GM19324 (cell line): ENCODE data around the gene VPS13C.

Experiments
- ATAC-seq: cut with Tn5 transposase; IDR thresholded peaks from one replicate; pipeline ENCODE4 v1.9.1; 2021; ENCODE audit warnings: mild to moderate bottlenecking, moderate library complexity; ENCODE audit not compliant: unreplicated experiment, low FRiP score

VPS13C gene

DNA sequence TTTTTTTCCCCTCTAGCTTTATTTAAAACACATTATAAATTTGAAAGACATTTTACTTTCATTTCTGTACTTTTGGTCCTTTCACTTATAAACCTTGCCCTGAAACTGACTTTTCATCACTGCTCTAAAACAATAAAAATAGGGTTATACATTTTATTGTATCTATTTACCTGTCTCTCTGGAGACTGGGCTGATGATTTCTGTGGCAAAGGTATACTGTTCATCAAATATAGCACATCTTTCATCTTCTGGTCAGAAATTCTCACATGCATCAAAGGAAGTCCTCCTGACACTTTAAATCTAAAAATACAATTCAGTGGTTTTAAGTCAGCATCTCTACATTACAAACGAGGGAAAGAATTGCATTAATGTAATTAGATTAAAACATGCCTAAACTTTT lies 86.1 kb downstream of the VPS13C start:
- ATAC-seq = no peak

DNA sequence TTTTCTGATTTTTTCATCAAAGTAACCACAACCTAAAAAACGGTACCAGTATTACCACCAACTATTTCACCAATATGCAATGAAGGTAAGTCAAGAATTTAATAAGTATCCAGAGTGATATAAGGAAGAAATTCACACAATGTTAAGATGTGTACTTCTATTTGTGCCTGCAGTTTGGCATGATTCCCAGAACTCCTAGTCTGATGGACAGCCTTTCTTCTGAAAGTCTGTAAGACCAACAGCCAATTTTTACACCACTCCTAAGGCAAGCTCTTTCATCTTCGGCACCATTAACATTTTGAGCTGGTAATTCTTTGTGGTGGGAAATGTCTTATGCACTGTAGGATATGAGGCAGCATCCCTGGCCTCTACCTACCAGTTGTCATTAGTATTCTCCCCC lies 108.3 kb downstream of the VPS13C start:
- ATAC-seq = no peak

DNA sequence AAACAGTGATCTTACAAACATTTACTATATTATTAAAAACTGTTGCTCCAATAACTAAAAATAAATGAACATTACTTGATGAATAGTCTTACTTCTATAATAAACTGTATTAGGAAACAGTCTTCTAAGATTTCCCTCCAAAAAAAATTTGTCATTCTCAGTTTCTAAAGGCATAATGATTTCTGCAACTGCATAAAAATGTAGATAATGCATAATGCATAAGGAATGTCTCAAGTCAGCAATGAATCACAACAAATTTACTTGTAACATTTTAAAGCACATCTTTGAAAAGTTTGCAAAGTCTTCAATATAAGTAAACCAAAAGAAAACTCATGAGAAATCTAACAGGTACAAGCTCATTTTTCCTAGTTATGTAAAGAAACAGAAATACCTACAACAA lies 113.5 kb downstream of the VPS13C start:
- ATAC-seq = no peak

DNA sequence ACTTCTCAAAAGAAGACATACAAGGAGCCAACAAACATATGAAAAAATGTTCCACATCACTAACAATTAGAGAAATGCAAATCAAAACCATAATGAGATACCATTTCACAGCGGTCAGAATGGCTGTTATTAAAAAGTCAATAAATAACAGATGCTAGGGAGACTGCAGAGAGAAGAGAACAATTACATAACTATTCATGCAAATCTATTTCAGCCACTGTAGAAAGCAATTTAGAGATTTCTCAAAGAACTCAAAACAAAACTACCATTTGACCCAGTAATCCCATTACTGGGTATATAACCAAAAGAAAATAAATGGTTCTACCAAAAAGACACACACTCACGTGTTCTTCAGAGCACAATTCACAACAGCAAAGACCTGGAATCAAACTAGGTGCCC lies 116.3 kb downstream of the VPS13C start:
- no peak for ATAC-seq

DNA sequence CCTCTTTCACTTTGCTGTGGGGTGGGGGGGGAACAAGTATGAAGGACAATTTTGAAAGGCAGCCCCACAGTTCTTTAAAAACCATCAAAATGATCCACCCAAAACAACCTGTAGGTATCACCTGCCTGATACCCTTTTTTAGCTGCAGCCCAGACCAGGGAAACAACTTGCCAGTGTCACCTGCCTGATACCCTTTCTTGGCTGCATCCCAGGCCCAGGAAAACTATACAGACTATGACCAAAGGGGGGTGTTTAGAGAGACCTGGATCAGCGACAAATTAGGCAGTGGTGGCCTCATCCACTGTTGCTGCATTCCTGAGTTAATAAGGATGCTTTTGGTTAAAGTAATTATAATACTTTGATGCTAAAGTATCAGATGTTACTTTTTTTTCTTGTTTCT lies 122.0 kb downstream of the VPS13C start:
- ATAC-seq = no peak

DNA sequence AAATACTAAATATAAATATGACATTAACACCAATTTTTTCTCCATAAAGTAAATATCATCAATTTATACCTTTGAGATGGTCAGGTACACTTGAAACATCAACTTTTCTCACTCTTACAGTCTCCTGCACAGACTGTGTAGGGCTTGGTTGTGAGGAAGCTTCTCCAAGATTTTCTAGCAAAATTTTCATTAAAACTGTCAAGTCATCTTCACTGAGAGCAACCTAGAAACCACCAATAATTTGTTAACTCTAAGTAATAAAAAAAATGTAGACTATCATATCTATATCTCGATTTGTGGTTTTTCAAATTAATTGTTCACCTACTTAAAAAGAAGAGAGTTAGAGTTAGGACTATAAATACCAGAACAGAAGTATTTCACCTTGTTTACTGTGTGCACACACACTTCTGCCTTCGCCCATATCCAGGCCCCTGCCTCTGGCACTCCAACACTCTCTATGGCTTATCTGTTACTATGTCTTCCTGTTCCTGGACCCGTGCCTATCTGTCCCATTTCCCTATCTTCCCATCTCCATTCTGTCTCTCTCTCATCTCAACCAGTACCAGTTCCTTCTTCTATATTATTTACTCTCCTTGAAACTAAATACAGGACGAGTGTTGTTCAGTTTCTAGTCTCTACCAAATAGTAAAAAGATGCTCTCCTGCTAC lies 123.6 kb downstream of the VPS13C start:
- ATAC-seq = no peak

DNA sequence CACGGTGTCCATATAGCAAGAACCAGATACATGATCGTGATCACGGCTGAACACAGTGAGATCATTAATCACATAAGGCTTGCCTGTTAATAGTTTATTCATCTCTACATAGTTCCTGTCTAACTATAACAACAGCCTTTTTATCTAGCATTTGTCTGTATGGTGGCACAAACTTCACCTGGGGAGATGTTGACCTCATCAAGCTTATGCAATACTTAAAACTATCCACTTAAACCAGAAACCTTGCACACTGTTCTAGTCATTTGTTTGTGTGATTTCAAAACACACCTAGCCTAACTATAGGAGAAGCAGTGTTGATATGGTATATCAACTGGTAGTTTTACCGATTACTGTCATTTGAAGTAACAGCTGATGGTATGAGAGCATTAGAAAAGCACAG lies 124.8 kb downstream of the VPS13C start:
- no peak for ATAC-seq

DNA sequence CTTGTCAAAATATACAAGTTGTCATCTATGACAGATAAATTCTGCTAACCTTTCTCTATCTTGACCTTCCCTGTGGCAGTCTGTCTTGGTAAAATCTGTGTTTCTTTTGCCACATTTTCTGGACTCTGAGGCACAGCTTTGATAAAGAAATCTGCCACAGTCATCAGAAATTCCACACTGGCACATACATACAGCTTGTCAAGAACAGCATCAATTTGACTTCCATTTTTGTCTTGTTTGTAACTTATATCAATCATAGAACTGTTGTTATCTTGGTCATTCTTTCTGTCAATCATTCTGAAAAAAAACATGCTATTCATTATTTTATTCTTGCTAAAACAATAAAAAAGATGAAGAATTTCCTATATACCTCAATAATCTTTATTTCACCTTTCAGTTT lies 130.8 kb downstream of the VPS13C start:
- ATAC-seq = no peak

DNA sequence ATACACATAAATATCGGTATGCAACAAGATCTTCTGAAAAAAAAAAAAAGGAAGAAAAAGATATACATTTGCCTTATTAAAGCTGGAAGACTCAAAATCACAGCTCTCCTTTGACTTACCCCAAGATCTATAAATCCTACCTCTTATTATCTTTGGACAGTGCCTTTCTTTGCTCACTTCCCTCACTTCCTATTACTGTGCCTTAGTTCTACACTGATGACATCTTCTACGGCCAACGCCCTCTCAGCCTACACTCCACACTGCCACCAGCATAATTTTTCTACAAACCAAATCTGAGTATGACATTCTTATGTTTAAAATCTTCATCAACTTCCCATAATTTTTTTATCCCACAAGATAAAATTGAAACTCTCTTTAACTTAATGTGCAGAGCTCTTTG lies 137.1 kb downstream of the VPS13C start:
- ATAC-seq = no peak

DNA sequence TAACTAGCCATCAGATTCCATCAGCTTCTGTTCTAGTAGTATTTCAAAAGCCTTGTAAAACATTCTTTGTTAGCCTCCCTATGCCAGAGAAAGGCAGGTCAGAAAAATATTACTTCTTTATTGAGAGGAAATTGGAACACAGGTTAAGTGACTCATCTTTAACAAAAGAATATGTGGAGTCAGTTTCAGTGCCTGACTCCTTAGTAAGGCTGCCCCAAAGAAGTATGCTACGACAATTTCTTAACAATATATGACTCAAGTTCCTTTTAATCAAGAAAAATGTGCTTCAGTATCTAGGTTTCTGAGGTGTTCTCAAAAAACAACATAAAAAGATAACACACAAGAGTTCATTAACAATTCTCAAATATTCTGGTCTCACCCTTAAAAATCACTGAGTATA lies 139.2 kb downstream of the VPS13C start:
- ATAC-seq = no peak

DNA sequence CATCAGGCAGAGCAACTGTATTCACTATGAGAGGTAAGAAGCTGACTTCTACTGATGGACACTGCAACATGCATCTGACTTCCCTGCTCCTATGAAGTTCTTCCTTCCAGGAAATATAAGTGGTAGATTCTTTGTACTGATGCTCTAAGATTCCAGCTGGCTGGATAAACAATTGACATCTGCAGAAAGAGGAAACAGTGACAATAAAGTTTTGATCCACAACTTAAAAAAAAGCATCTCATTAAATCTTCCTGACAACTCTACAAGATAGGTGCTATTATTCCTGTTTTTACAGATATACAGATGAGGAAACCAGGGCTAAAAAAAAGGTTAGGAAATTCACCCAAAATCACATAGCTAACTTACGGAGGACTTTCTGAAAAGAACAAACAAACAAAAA lies 142.8 kb downstream of the VPS13C start:
- no peak for ATAC-seq

DNA sequence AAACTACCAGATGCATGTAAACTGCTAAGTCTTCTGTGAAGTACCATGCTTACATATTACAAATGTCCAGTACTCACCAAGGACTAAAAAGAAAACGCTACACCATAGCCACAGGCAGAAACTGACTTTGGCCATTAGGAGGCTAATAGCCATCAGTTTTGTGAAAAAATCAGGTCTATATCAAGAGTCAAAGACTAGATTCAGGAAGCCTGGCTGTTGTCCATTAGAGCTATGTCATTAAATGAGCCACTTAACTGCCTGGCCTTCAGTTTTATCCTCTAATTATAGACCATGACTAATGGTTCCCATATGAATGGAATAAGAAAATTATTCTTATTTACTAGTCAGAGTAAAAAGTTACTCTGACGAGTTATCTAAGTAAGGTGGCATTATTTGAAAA lies 144.1 kb downstream of the VPS13C start:
- ATAC-seq = no peak

DNA sequence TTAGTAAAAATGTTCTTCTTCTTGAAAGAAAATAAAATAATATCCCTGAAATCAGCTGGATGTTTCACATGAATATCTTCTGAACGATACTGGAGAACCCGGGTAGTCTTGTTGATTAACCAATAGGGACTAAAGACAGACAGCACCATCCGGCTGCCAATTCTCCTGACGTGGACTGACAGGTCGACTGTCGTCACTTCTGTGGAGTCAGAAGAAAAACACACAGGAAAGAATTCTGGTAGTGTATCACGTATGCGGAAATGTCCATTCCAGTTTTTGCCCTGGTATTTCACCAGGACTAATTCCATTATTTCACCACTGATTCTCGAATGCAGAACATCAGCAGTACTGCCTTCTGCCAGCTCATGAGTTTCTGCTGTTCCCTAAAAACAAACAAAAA lies 144.6 kb downstream of the VPS13C start:
- no peak for ATAC-seq

DNA sequence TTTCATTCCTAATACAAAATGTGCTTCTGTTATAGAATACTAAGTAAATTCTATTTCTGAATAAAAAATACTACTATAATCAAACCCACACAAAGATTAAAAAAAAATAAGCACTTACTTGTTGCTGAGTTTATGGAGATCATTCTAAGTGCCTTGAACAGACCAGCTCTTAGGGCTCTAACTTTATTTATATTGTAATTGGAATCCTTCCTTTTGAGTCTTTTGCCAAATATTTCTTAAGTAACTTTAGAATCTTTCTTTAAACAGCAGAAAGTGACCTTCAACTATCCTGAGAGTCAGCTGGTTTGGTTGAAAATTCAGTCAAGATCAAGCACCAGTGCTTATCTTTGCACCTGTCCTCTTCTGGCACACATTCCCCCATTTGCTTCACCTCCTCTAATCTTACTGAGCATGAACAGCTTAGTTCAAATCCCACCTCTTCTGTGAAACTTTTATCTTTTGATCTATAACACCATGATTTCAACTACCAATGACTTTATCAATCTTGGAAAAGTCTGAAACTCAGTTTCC lies 149.3 kb downstream of the VPS13C start:
- no peak for ATAC-seq

DNA sequence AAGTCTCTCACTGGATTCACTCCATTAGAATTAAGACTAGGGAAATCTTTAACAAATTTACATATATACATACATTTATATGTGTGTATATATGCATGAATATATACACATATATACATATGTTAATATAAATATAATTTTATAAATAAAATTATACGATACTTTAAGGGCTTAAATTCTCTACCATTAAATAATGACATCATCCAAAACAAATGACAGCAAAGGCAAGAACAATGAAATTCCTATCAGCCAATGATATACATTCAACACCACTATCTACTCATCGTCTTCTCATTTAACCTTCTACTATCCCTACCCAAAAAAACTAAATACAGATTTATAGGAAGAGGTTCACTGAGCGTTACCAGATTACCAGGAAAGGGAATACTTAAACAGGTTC lies 152.0 kb downstream of the VPS13C start:
- no peak for ATAC-seq

DNA sequence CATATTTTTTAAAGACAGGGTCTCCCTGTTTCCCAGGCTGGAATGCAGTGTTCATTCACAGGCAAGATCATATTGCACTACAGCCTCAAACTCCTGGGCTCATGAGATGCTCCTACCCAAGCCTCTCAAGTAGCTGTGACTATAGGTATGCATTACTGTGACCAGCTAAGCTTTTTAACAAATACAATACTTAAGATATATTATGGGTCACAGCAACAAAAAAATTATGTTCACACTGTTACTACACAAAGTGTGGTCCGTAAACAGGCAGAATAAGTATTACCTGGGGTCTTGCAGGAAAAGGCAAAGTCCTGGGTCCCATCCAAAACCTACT lies 152.5 kb downstream of the VPS13C start:
- ATAC-seq = no peak

DNA sequence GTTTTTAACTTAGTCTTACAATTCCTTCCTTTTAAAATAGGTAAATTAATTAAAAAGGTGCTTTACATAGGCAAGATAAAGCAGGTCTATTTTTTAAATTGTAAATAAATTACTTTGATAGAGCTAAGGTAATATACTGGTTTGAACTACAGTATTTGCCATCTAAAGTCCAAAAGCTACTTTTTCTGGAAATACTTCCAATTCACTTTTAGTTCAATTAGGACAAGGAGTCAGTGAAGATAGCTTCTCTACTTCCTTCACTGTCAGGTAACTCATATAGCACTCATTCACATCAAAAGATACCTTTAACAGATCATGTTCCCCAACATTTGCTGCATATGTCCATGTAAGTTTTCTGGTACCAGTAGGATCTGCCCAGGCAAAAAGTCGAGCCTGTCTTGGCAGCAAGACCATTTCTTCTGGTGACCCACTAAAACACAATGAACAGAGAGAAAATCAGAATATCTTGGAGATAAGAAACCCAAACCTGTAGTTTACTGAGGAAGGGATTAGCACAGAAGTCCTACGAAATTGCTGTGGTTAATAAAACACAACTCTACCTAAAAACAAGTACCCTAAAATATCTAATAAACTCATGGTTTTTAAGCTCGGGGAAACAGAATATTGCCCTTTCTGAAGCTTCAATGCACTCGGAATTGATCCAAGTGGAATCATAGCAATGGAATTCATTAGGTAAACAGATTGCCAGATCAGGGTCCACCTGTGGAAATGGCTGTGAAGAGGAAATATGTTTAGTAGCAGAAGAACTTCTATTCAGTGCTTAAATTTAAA lies 153.1 kb downstream of the VPS13C start:
- ATAC-seq = no peak

DNA sequence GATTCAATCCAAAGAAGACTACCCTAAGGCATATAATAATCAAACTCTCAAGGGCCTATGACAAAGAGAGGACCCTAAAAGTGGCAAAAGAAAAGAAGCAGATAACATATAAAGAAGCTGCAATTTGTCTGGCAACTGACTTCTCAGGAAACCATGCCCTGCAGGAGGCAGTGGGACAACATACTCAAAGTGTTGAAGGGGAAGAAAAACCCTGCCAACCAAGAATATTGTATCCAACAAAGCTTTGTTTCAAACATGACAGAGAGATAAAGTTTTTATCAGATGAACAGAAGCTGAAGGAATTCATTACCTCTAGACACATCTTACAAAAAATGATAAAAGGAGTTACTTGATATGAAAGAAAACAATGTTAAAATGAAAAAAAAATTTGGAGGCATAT lies 167.1 kb downstream of the VPS13C start:
- ATAC-seq = no peak

DNA sequence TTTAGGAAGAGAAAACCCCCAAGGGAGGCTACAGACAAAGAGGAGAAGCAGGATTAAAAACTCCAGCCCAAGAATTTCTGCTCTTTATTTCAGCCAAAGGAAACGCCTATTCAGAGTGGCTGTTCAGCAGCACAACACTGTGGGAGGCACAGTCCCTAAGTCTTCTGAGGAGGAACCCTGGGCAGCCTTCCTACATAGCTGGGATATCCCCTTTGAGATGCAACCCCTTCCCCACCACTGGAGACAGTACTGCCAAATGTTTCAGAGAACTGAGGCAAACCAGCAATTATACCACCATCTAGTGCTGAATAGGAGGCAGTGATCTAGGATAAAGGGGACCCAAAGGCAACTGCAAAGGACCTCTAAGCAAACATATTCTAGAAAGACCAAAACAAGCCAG lies 168.1 kb downstream of the VPS13C start:
- ATAC-seq = no peak

DNA sequence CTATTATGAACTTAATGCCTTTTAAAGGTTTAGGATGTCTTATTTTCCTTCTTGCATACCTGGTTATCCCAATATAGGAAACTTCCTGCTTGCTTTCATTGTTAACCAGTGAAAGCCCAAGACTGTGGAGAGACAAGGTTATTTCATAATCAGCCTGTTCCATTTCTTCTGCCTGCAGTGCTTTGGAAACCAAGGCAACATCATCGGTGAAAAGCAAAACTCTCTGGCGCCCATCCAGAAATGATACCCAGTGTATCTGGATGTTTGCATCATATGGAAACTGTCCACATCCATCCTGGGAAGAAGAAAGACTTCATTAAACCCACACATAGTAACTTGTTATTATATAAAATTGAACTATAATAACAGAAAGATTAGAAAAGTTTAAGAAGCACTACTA lies 170.1 kb downstream of the VPS13C start:
- no peak for ATAC-seq

DNA sequence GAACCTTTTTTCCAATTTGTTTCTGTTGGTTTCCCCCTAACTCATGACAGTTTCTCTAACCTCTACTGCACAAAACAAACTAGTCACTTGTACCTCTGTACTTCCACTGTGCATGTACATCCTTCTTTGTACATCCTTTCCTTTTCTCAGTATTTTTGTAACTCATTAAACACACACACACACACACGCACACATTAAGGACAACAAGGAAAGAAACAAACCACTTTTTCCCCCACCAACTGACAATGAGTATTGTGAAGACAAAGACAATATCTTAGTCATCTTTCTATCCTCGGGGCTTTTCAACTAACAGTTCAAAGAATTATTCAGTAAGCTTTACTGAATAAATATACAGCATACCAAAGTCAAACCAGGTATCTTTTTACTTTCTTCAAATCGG lies 170.5 kb downstream of the VPS13C start:
- no peak for ATAC-seq

DNA sequence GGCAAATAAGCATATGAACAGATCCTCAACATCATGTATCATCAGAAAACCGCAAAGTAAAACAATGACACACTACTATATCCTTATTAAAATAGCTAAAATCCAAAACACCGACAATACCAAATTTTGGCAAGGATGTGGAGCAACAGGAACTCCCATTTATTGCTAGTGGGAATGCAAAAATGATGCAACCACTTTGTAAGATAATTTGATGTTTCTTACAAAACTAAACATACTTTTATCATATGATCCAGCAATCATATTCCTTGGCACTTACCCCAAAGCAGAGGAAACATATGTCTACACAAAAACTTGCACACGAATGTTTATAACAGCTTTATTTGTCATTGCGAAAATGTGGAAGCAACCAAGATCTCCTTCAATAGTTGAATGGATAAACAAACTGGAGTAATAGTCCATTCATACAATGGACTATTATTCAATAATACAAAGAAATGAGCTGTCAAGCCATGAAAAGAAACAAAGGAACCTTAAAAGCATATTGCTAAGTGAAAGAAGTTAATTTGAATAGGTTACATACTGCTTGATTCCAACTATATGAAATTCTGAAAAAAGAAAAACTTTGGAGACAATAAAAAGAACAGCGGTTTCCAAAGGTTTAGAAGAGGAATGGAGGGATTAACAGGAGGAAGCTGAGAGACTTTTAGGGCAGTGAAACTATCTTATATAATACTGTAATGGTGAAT lies 172.0 kb downstream of the VPS13C start:
- no peak for ATAC-seq
